H1 (cell line): ENCODE results near the gene CWC15. TPM values are rescaled to one million over a fixed set of nuclear protein-coding genes. Genes with fewer than 3 reads are reported as not detected.

ENCODE experiments used
- CTCF ChIA-PET: fragments of 300-600 bp; sonication (Branson Sonifier 250); formaldehyde crosslinking; loops from one replicate; lab custom pipeline; 2021; ENCODE audit not compliant: partially characterized antibody; lab: Charles Lee
- POLR2A ChIA-PET: fragments of 300-600 bp; sonication (Branson Sonifier 250); formaldehyde crosslinking; loops from one replicate; lab custom pipeline; 2021; ENCODE audit warnings: inconsistent platforms; ENCODE audit not compliant: partially characterized antibody; lab: Charles Lee
- DNase-seq, 2 experiments: peaks; one replicate each; pipeline versions ENCODE4 v3.0.0 to v3.0.0-alpha.2; 2010 to 2022; ENCODE audit warnings: low spot score in 2 of 2, low read depth in 1 of 2, mixed read lengths in 1 of 2
- FAIRE-seq: peaks from 2 replicates; lab custom pipeline; 2011; peaks lifted over from hg19 to GRCh38; lab: Jason Lieb, UNC
- H2AFZ ChIP-seq: 2 replicates; pipeline ENCODE4 v1.8.1; 2012; ENCODE audit warnings: low read length, inconsistent platforms
- H2AK5ac ChIP-seq: 2 replicates; pipeline ENCODE4 v1.6.1; 2013; ENCODE audit warnings: low read depth, low read length
- H2BK120ac ChIP-seq: replicated peaks from 2 replicates; pipeline ENCODE3; 2013; ENCODE audit warnings: low read depth, low read length, inconsistent platforms
- H2BK12ac ChIP-seq: 2 replicates; pipeline ENCODE4 v1.6.1; 2013; ENCODE audit warnings: low read depth, low read length
- H2BK15ac ChIP-seq: 2 replicates; pipeline ENCODE4 v1.6.1; 2013; ENCODE audit warnings: low read length
- H2BK20ac ChIP-seq: 2 replicates; pipeline ENCODE4 v1.6.1; 2013; ENCODE audit warnings: low read length
- H2BK5ac ChIP-seq: 2 replicates; pipeline ENCODE4 v1.6.1; 2013; ENCODE audit warnings: low read depth, low read length
- H3K14ac ChIP-seq: 2 replicates; pipeline ENCODE4 v1.6.1; 2013; ENCODE audit warnings: inconsistent platforms; ENCODE audit not compliant: insufficient read length
- H3K18ac ChIP-seq: 2 replicates; pipeline ENCODE4 v1.6.1; 2013; ENCODE audit warnings: low read length; ENCODE audit errors: extremely low read depth
- H3K23ac ChIP-seq: 2 replicates; pipeline ENCODE4 v1.6.1; 2013; ENCODE audit warnings: inconsistent platforms; ENCODE audit not compliant: insufficient read length
- H3K23me2 ChIP-seq: 2 replicates; pipeline ENCODE4 v1.6.1; 2013; ENCODE audit warnings: low read depth, low read length
- H3K27ac ChIP-seq: 2 replicates; pipeline ENCODE4 v1.6.1; 2011; ENCODE audit warnings: low read depth, low read length, inconsistent platforms
- H3K27me3 ChIP-seq, 4 experiments: replicated peaks in 1 of 4; 1 replicate in 1 of 4; 2 replicates in 3 of 4; pipeline versions ENCODE4 v1.6.1 to v1.8.1; 2011 to 2013; ENCODE audit warnings: low read length in 3 of 4, mild to moderate bottlenecking in 3 of 4, inconsistent platforms in 2 of 4, mixed read lengths in 2 of 4, moderate library complexity in 1 of 4; ENCODE audit not compliant: control insufficient read depth in 3 of 4, insufficient read depth in 3 of 4; ENCODE audit errors: extremely low read depth in 1 of 4
- H3K36me3 ChIP-seq, 4 experiments: 2 replicates each; pipeline versions ENCODE4 v1.6.1 to v1.8.1; 2011 to 2013; ENCODE audit warnings: mild to moderate bottlenecking in 4 of 4, low read length in 3 of 4, moderate library complexity in 2 of 4, control low read depth in 1 of 4, inconsistent platforms in 1 of 4; ENCODE audit not compliant: insufficient read depth in 4 of 4, control insufficient read depth in 2 of 4
- H3K4ac ChIP-seq: replicated peaks from 2 replicates; pipeline ENCODE3; 2013; ENCODE audit warnings: low read length, low read depth, mixed read lengths, inconsistent platforms; ENCODE audit not compliant: insufficient read length
- H3K4me1 ChIP-seq, 4 experiments: replicated peaks in 1 of 4; 1 replicate in 1 of 4; 2 replicates in 3 of 4; pipeline versions ENCODE4 v1.6.1 to v1.8.1; 2011 to 2013; ENCODE audit warnings: low read length in 3 of 4, inconsistent platforms in 2 of 4, mixed read lengths in 1 of 4; ENCODE audit not compliant: insufficient read depth in 4 of 4, control insufficient read depth in 3 of 4
- H3K4me2 ChIP-seq, 2 experiments: 2 replicates each; pipeline versions ENCODE4 v1.6.1 to v1.8.1; 2011 to 2013; ENCODE audit warnings: low read depth in 2 of 2, low read length in 2 of 2, control low read depth in 1 of 2, inconsistent platforms in 1 of 2, mild to moderate bottlenecking in 1 of 2; ENCODE audit not compliant: insufficient read depth in 1 of 2
- H3K4me3 ChIP-seq, 4 experiments: fragments of 200-600, 300-600 bp in 1 of 4; sonication (generic), shearing (Covaris generic), sonication (Bioruptor Twin) in 1 of 4; 2 replicates each; pipeline versions ENCODE4 v1.5.1 to v1.8.1; 2011 to 2016; ENCODE audit warnings: low read length in 4 of 4, low read depth in 3 of 4, control low read depth in 2 of 4, inconsistent platforms in 2 of 4, mild to moderate bottlenecking in 2 of 4, mixed read lengths in 1 of 4, moderate library complexity in 1 of 4; ENCODE audit not compliant: insufficient read depth in 2 of 4; ENCODE audit errors: extremely low read depth in 1 of 4
- H3K56ac ChIP-seq: replicated peaks from 2 replicates; pipeline ENCODE3; 2013; ENCODE audit warnings: low read depth, mild to moderate bottlenecking, mixed read lengths, low read length, inconsistent platforms; ENCODE audit not compliant: insufficient read length
- H3K79me1 ChIP-seq: 2 replicates; pipeline ENCODE4 v1.6.1; 2013; ENCODE audit warnings: low read depth, low read length, control low read depth
- H3K79me2 ChIP-seq, 2 experiments: 2 replicates each; pipeline versions ENCODE4 v1.6.1 to v1.8.1; 2012 to 2013; ENCODE audit warnings: low read length in 2 of 2, mild to moderate bottlenecking in 2 of 2, inconsistent platforms in 1 of 2; ENCODE audit not compliant: insufficient read depth in 2 of 2, control insufficient read depth in 1 of 2
- H3K9ac ChIP-seq, 4 experiments: replicated peaks in 1 of 4; 1 replicate in 1 of 4; 2 replicates in 3 of 4; pipeline versions ENCODE4 v1.6.1 to v1.8.1; 2011 to 2013; ENCODE audit warnings: low read depth in 3 of 4, low read length in 3 of 4, control low read depth in 2 of 4, mild to moderate bottlenecking in 2 of 4, moderate library complexity in 2 of 4, inconsistent platforms in 1 of 4; ENCODE audit errors: extremely low read depth in 1 of 4
- H3K9me3 ChIP-seq, 2 experiments: 2 replicates each; pipeline versions ENCODE4 v1.6.1 to v1.8.1; 2012 to 2013; ENCODE audit warnings: mild to moderate bottlenecking in 2 of 2, moderate library complexity in 2 of 2, control low read depth in 1 of 2, inconsistent platforms in 1 of 2, low read depth in 1 of 2, low read length in 1 of 2, mixed read lengths in 1 of 2; ENCODE audit not compliant: insufficient read depth in 2 of 2
- H4K20me1 ChIP-seq, 2 experiments: replicated peaks in 1 of 2; 2 replicates each; pipeline versions ENCODE3 to v1.8.1; 2011 to 2013; ENCODE audit warnings: inconsistent platforms in 2 of 2, low read length in 2 of 2, mild to moderate bottlenecking in 1 of 2; ENCODE audit not compliant: insufficient read depth in 2 of 2, control insufficient read depth in 1 of 2
- H4K5ac ChIP-seq: 2 replicates; pipeline ENCODE4 v1.6.1; 2013; ENCODE audit warnings: low read length, low read depth, mixed read lengths, inconsistent platforms; ENCODE audit not compliant: insufficient read length
- H4K8ac ChIP-seq: 2 replicates; pipeline ENCODE4 v1.8.0; 2013; ENCODE audit warnings: mild to moderate bottlenecking, moderate library complexity, low read length, inconsistent platforms; ENCODE audit not compliant: insufficient read depth; ENCODE audit errors: extremely low read depth
- H4K91ac ChIP-seq: replicated peaks from 2 replicates; pipeline ENCODE3; 2013; ENCODE audit warnings: low read length, mixed read lengths, inconsistent platforms; ENCODE audit not compliant: insufficient read length
- GTF2F1 ChIP-seq: IDR thresholded peaks from 2 replicates; pipeline ENCODE4 v1.6.1; 2012; ENCODE audit warnings: low read depth, low read length, improper control_type of control experiment, borderline replicate concordance
- HDAC2 ChIP-seq, 2 experiments: fragments of 300-600 bp in 1 of 2; sonication (generic) in 1 of 2; IDR thresholded peaks; 2 replicates each; pipeline ENCODE4 v1.6.1; 2011 to 2012; ENCODE audit warnings: low read depth in 2 of 2, low read length in 2 of 2, mild to moderate bottlenecking in 2 of 2, moderate library complexity in 2 of 2, borderline replicate concordance in 1 of 2, inconsistent platforms in 1 of 2
- KDM1A ChIP-seq: fragments of 200-600, 300-600 bp; sonication (generic); IDR thresholded peaks from 2 replicates; pipeline ENCODE4 v1.7.1; 2016; ENCODE audit warnings: mild to moderate bottlenecking, low read length, borderline replicate concordance
- MAFK ChIP-seq: IDR thresholded peaks from 2 replicates; pipeline ENCODE4 v1.6.1; 2012; ENCODE audit warnings: low read depth, mild to moderate bottlenecking, improper control_type of control experiment, low read length
- PHF8 ChIP-seq: fragments of 200-600 bp; sonication (generic); conservative IDR thresholded peaks from 2 replicates; pipeline ENCODE4 v1.7.1; 2012; ENCODE audit warnings: low read depth, mild to moderate bottlenecking, inconsistent platforms, low read length, moderate library complexity
- POU5F1 ChIP-seq: IDR thresholded peaks from 2 replicates; pipeline ENCODE4 v1.6.1; 2011; ENCODE audit warnings: low read depth, mild to moderate bottlenecking, low read length, moderate library complexity
- RAD21 ChIP-seq, 2 experiments: IDR thresholded peaks in 1 of 2; conservative IDR thresholded peaks in 1 of 2; 2 replicates each; pipeline ENCODE4 v1.6.1; 2011; ENCODE audit warnings: low read depth in 2 of 2, low read length in 2 of 2, improper control_type of control experiment in 1 of 2, inconsistent platforms in 1 of 2, mild to moderate bottlenecking in 1 of 2, moderate library complexity in 1 of 2
- SUZ12 ChIP-seq: fragments of 200-600 bp; sonication (generic); IDR thresholded peaks from 2 replicates; pipeline ENCODE4 v1.6.1; 2012; ENCODE audit warnings: mild to moderate bottlenecking, inconsistent platforms, low read length, moderate library complexity, mixed read lengths
- WGBS, 2 experiments: shearing (Covaris generic) in 1 of 2; methylation state at CpG; one replicate each; pipeline versions ENCODE4 v1.1.6 to v1.1.7; 2013 to 2015; ENCODE audit warnings: low lambda C conversion rate in 2 of 2, mixed read lengths in 2 of 2, inconsistent platforms in 1 of 2, low coverage in 1 of 2, missing lambda C conversion rate in 1 of 2; ENCODE audit not compliant: insufficient replicate concordance in 2 of 2, insufficient coverage in 1 of 2, insufficient read length in 1 of 2; ENCODE audit errors: extremely low coverage in 1 of 2, missing lambda C conversion rate in 1 of 2; 5-methylcytosine and 5-hydroxymethylcytosine counted together
- polyA plus RNA-seq, 7 experiments: library from polyadenylated mRNA; depleted of rRNA in 3 of 7; stranded (reverse) in 5 of 7; unstranded in 2 of 7; fragments of >200 nt in 5 of 7; fragments of 200-250 nt in 2 of 7; gene quantifications; 1 replicate in 5 of 7; 2 replicates in 1 of 7; 4 replicates in 1 of 7; pipeline versions ENCODE4 v1.2.1 to v1.2.3, GENCODE V29; 2011 to 2013; ENCODE audit warnings: missing spikeins in 2 of 7, mixed read lengths in 2 of 7
- total RNA-seq: library from RNA; stranded (reverse); fragmentation: NEBNext Ultra II Directional; extraction: Animal tissue kit (Norgen Biotek cat#: 25700); gene quantifications from 2 replicates; pipeline ENCODE4 v1.2.1, GENCODE V29; 2021

Gene CWC15
- total and polyA plus RNA-seq, 2 of the 8 experiments (the other 6 are each of a cell fraction or from before 2014, with no cell fraction given) = 15.7 to 59.4 TPM

DNA sequence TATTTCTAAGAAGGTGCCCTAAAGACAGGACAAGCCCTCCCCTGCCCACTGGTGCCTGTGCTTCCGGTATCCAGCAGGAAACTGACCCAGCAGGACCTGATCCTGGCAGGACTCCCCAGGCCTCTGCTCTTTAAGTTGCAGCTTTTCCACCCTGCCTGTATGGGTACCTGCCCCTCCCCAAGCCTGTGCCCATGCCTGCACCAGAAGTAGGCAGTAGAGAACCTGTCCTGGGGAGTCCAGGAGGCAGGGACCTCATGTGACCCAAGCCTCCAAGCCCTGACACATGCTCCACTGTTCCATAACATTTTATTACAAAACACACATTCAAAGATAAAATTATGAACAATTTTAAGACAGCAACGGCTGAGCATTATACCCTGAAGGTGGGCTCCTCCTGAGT, 14.2 kb downstream of the CWC15 start:
- CTCF ChIA-PET = no interaction called here
- POLR2A ChIA-PET = no interaction called here

More for the DNA sequence above, 14.2 kb downstream of the CWC15 start:
- H4K91ac ChIP-seq = no peak overlapping the region
- DNase-seq (no peak), FAIRE-seq (no peak)
- no peak overlapping the region for H2BK120ac ChIP-seq
- H3K4me2 ChIP-seq = no peak overlapping the region
- H3K4me1 ChIP-seq = no peaks in the 10 kb centered on the region
- H3K23me2 ChIP-seq = no peaks in the 10 kb centered on the region
- no peaks in the 10 kb centered on the region for H3K79me2 ChIP-seq
- WGBS, 2 experiments = 84% methylated on average over 2 of the region's 2 CpGs; no CpG with 5 or more reads in 1 of the 2 experiments
- no peak overlapping the region for H2BK20ac ChIP-seq
- no peak overlapping the region for H3K4ac ChIP-seq
- no peak overlapping the region for H3K4me3 ChIP-seq
- no peak for TF ChIP-seq KDM1A
- no peak for TF ChIP-seq PHF8
- no peak for TF ChIP-seq HDAC2 (IDR thresholded peaks at IDR 0.05; ENCODE audit: borderline replicate concordance in 1 of 2, low read depth in 2 of 2, low read length in 2 of 2)
- TF ChIP-seq MAFK = no peak
- TF ChIP-seq RAD21 (IDR thresholded peaks at IDR 0.05 in 1 of 2, conservative IDR thresholded peaks at IDR 0.05 in 1 of 2; ENCODE audit: low read depth in 2 of 2, low read length in 2 of 2) = no peak
- TF ChIP-seq SUZ12 = no peak
- no peak for TF ChIP-seq POU5F1
- TF ChIP-seq GTF2F1 = no peak
- no peaks in the 10 kb centered on the region for H3K79me1 ChIP-seq
- H4K8ac ChIP-seq = no peak overlapping the region
- no peak overlapping the region for H2AK5ac ChIP-seq
- no peak overlapping the region for H3K27ac ChIP-seq
- no peak overlapping the region for H2BK5ac ChIP-seq
- H2BK12ac ChIP-seq = no peak overlapping the region
- H3K18ac ChIP-seq = no peak overlapping the region
- no peak overlapping the region for H3K14ac ChIP-seq
- no peak overlapping the region for H3K9ac ChIP-seq
- no peaks in the 10 kb centered on the region for H3K9me3 ChIP-seq
- H3K56ac ChIP-seq = no peak overlapping the region
- peaks cover 3 to 25% (median 11%) of the 10 kb centered on the region in 4 experiments for H3K36me3 ChIP-seq
- no peaks in the 10 kb centered on the region for H3K27me3 ChIP-seq
- no peaks in the 10 kb centered on the region for H4K20me1 ChIP-seq
- H2AFZ ChIP-seq = no peak overlapping the region
- no peak overlapping the region for H3K23ac ChIP-seq
- H2BK15ac ChIP-seq = no peak overlapping the region
- H4K5ac ChIP-seq = no peak overlapping the region
